HUES48 (cell line): ENCODE data around the gene TEX54.
A peak's percentile ranks its signal among the peaks of the same experiment; 100 is the strongest.

Experiments
- H3K27ac ChIP-seq: one replicate; pipeline ENCODE4 v1.7.0; 2013; ENCODE audit warnings: low read depth, low read length, inconsistent platforms
- H3K27me3 ChIP-seq: 2 replicates; pipeline ENCODE4 v1.6.1; 2013; ENCODE audit warnings: mild to moderate bottlenecking, low read length; ENCODE audit not compliant: control insufficient read depth, insufficient read depth
- H3K36me3 ChIP-seq: 2 replicates; pipeline ENCODE4 v1.6.1; 2013; ENCODE audit warnings: low read length; ENCODE audit not compliant: control insufficient read depth, insufficient read depth
- H3K4me1 ChIP-seq: 2 replicates; pipeline ENCODE4 v1.6.1; 2013; ENCODE audit warnings: mild to moderate bottlenecking, low read length; ENCODE audit not compliant: control insufficient read depth, insufficient read depth
- H3K4me3 ChIP-seq: 2 replicates; pipeline ENCODE4 v1.5.1; 2013; ENCODE audit warnings: mild to moderate bottlenecking, low read depth, low read length
- H3K9ac ChIP-seq: 2 replicates; pipeline ENCODE4 v1.6.1; 2013; ENCODE audit warnings: mild to moderate bottlenecking, low read depth, low read length, moderate library complexity
- H3K9me3 ChIP-seq: 2 replicates; pipeline ENCODE4 v1.6.1; 2013; ENCODE audit warnings: low read length; ENCODE audit not compliant: control insufficient read depth, insufficient read depth

Gene TEX54

GRCh38 chr11:62854013-62854824 lies 21.6 kb upstream of the TEX54 start:
- Histone ChIP-seq H3K27ac (peak overlapping the region; percentile 99), H3K27me3 (no peaks in the 10 kb centered on the region), H3K9ac (peak overlapping the region; percentile 99), H3K4me3 (peak overlapping the region; percentile 90), H3K4me1 (peaks cover 15% of the 10 kb centered on the region; the same call in 1 of the 2 replicates), H3K9me3 (no peaks in the 10 kb centered on the region), H3K36me3 (peaks cover 41% of the 10 kb centered on the region)

- Histone ChIP-seq H3K27me3 (no peaks in the 10 kb centered on the region), H3K9me3 (no peaks in the 10 kb centered on the region), H3K27ac (peak overlapping the region; percentile 99), H3K36me3 (peaks cover 40% of the 10 kb centered on the region), H3K4me1 (peaks cover 15% of the 10 kb centered on the region; the same call in 1 of the 2 replicates), H3K9ac (peak overlapping the region; percentile 99), H3K4me3 (peak overlapping the region; percentile 90)
Measured at GRCh38 chr11:62853279-62853965, 20.8 kb upstream of the TEX54 start.

GRCh38 chr11:62852523-62853188 lies 20.0 kb upstream of the TEX54 start:
- Histone ChIP-seq H3K36me3 (peaks cover 40% of the 10 kb centered on the region), H3K9ac (peak overlapping the region; percentile 99), H3K4me3 (peak overlapping the region; percentile 90), H3K27me3 (no peaks in the 10 kb centered on the region), H3K27ac (peak overlapping the region; percentile 99), H3K4me1 (peaks cover 13% of the 10 kb centered on the region; the same call in 1 of the 2 replicates), H3K9me3 (no peaks in the 10 kb centered on the region)

- Histone ChIP-seq H3K9ac (peak overlapping the region; percentile 99), H3K9me3 (no peaks in the 10 kb centered on the region), H3K36me3 (peaks cover 40% of the 10 kb centered on the region), H3K4me1 (peaks cover 13% of the 10 kb centered on the region; the same call in 1 of the 2 replicates), H3K27ac (peak overlapping the region; percentile 99), H3K4me3 (peak overlapping the region; percentile 90), H3K27me3 (no peaks in the 10 kb centered on the region)
Measured at GRCh38 chr11:62851807-62852522, 19.3 kb upstream of the TEX54 start.

- Histone ChIP-seq H3K36me3 (peaks cover 40% of the 10 kb centered on the region), H3K27me3 (no peaks in the 10 kb centered on the region), H3K27ac (peak overlapping the region; percentile 99), H3K4me1 (peaks cover 13% of the 10 kb centered on the region; the same call in 1 of the 2 replicates), H3K4me3 (peak overlapping the region; percentile 90), H3K9me3 (no peaks in the 10 kb centered on the region), H3K9ac (0 out of 2 replicates have a peak overlapping the region, but pooled peaks have one; percentile 99)
Measured at GRCh38 chr11:62850911-62851806, 18.5 kb upstream of the TEX54 start.

GRCh38 chr11:62847767-62848314 lies 15.2 kb upstream of the TEX54 start:
- no peak overlapping the region for H3K9ac ChIP-seq
- H3K27me3 ChIP-seq, result no peaks in the 10 kb centered on the region
- H3K4me3 ChIP-seq, result no peak overlapping the region
- H3K4me1 ChIP-seq, result peaks cover 8% of the 10 kb centered on the region; the same call in 1 of the 2 replicates
- peaks cover 14% of the 10 kb centered on the region for H3K36me3 ChIP-seq
- H3K27ac ChIP-seq, result no peak overlapping the region
- no peaks in the 10 kb centered on the region for H3K9me3 ChIP-seq

- no peaks in the 10 kb centered on the region for H3K9me3 ChIP-seq
- peaks cover 8% of the 10 kb centered on the region for H3K4me1 ChIP-seq
- no peak overlapping the region for H3K4me3 ChIP-seq
- H3K27ac ChIP-seq, result no peak overlapping the region
- no peak overlapping the region for H3K9ac ChIP-seq
- H3K27me3 ChIP-seq, result no peaks in the 10 kb centered on the region
- H3K36me3 ChIP-seq, result no peaks in the 10 kb centered on the region
Measured at GRCh38 chr11:62846177-62846576, 13.5 kb upstream of the TEX54 start.

- H3K36me3 ChIP-seq, result no peaks in the 10 kb centered on the region
- H3K27ac ChIP-seq, result no peak overlapping the region
Measured at GRCh38 chr11:62844154-62844553, 11.5 kb upstream of the TEX54 start.

GRCh38 chr11:62843466-62843865 lies 10.8 kb upstream of the TEX54 start:
- H3K27ac ChIP-seq, result no peak overlapping the region
- no peak overlapping the region for H3K9ac ChIP-seq
- no peaks in the 10 kb centered on the region for H3K9me3 ChIP-seq
- H3K27me3 ChIP-seq, result no peaks in the 10 kb centered on the region
- peaks cover 8% of the 10 kb centered on the region for H3K4me1 ChIP-seq
- no peak overlapping the region for H3K4me3 ChIP-seq
- no peaks in the 10 kb centered on the region for H3K36me3 ChIP-seq

More at GRCh38 chr11:62844154-62844553, 11.5 kb upstream of the TEX54 start:
- Histone ChIP-seq H3K4me3 (no peak overlapping the region), H3K4me1 (peaks cover 8% of the 10 kb centered on the region), H3K27me3 (no peaks in the 10 kb centered on the region), H3K9ac (no peak overlapping the region), H3K9me3 (no peaks in the 10 kb centered on the region)
